Keratinocyte (primary cell): Measurements from ENCODE around the gene DNAJB13. TPM values are rescaled to one million over a fixed set of nuclear protein-coding genes. Genes with fewer than 3 reads are reported as not detected.
"Not testable (repeated sequence)": the region's sequence is repeated elsewhere in the genome, so short reads cannot be mapped to it uniquely, and the experiment has no call there.

Experiments used
- DNase-seq: peaks from one replicate; pipeline ENCODE4 v3.0.0-alpha.2; 2011; ENCODE audit warnings: low read depth, missing footprints, low spot score
- FAIRE-seq: peaks from 2 replicates; lab custom pipeline; 2011; peaks lifted over from hg19 to GRCh38; lab: Jason Lieb, UNC
- H2AFZ ChIP-seq: 2 replicates; pipeline ENCODE4 v1.6.0; 2012; ENCODE audit warnings: low read length, control low read depth, inconsistent platforms; ENCODE audit not compliant: control insufficient read depth
- H3K27ac ChIP-seq: 2 replicates; pipeline ENCODE4 v1.5.1; 2011; ENCODE audit warnings: low read length; ENCODE audit not compliant: control insufficient read depth, insufficient read depth
- H3K27me3 ChIP-seq: 3 replicates; pipeline ENCODE4 v1.6.0; 2011; ENCODE audit warnings: low read length; ENCODE audit not compliant: control insufficient read depth, insufficient read depth; ENCODE audit errors: extremely low read depth
- H3K36me3 ChIP-seq, 2 experiments: 2 replicates in 1 of 2; 3 replicates in 1 of 2; pipeline ENCODE4 v1.5.1; 2011; ENCODE audit warnings: low read length in 2 of 2, mild to moderate bottlenecking in 1 of 2; ENCODE audit not compliant: control insufficient read depth in 2 of 2, insufficient read depth in 2 of 2; ENCODE audit errors: extremely low read depth in 1 of 2
- H3K4me1 ChIP-seq: 3 replicates; pipeline ENCODE4 v1.5.1; 2011; ENCODE audit warnings: low read length; ENCODE audit not compliant: control insufficient read depth, insufficient read depth; ENCODE audit errors: extremely low read depth
- H3K4me2 ChIP-seq: 3 replicates; pipeline ENCODE4 v1.6.0; 2011; ENCODE audit warnings: low read depth, low read length; ENCODE audit not compliant: control insufficient read depth, insufficient read depth; ENCODE audit errors: extremely low read depth
- H3K4me3 ChIP-seq, 3 experiments: fragments of 200-600 bp in 1 of 3; sonication (generic) in 1 of 3; 2 replicates in 2 of 3; 3 replicates in 1 of 3; pipeline ENCODE4 v1.5.1; 2011 to 2016; ENCODE audit warnings: low read length in 3 of 3, mild to moderate bottlenecking in 3 of 3, control low read depth in 2 of 3, inconsistent platforms in 1 of 3, low read depth in 1 of 3, mixed read lengths in 1 of 3, mixed run types in 1 of 3, moderate library complexity in 1 of 3; ENCODE audit not compliant: control insufficient read depth in 2 of 3, insufficient read depth in 2 of 3; ENCODE audit errors: extremely low read depth in 1 of 3
- H3K79me2 ChIP-seq: 2 replicates; pipeline ENCODE4 v1.6.0; 2012; ENCODE audit warnings: low read length; ENCODE audit not compliant: control insufficient read depth, insufficient read depth
- H3K9ac ChIP-seq: 3 replicates; pipeline ENCODE4 v1.6.0; 2011; ENCODE audit warnings: low read length; ENCODE audit not compliant: control insufficient read depth, insufficient read depth; ENCODE audit errors: extremely low read depth
- H3K9me1 ChIP-seq: 3 replicates; pipeline ENCODE4 v1.6.0; 2011; ENCODE audit warnings: low read length; ENCODE audit not compliant: control insufficient read depth, insufficient read depth; ENCODE audit errors: extremely low read depth
- H3K9me3 ChIP-seq: 2 replicates; pipeline ENCODE4 v1.5.1; 2012; ENCODE audit warnings: low read depth, low read length; ENCODE audit not compliant: control insufficient read depth
- H4K20me1 ChIP-seq: 3 replicates; pipeline ENCODE4 v1.6.0; 2011; ENCODE audit warnings: low read length; ENCODE audit not compliant: control insufficient read depth, insufficient read depth; ENCODE audit errors: extremely low read depth
- CTCF ChIP-seq, 3 experiments: IDR thresholded peaks in 1 of 3; conservative IDR thresholded peaks in 1 of 3; optimal IDR thresholded peaks in 1 of 3; 2 replicates in 2 of 3; 3 replicates in 1 of 3; pipeline versions ENCODE3 to v1.5.1; 2011; ENCODE audit warnings: low read length in 3 of 3, mild to moderate bottlenecking in 3 of 3, moderate library complexity in 2 of 3, control low read depth in 1 of 3, inconsistent platforms in 1 of 3; ENCODE audit not compliant: insufficient read depth in 2 of 3; ENCODE audit errors: extremely low read depth in 1 of 3
- EZH2 ChIP-seq: IDR thresholded peaks from one replicate; pipeline ENCODE4 v1.6.1; 2012; ENCODE audit warnings: inconsistent platforms, mild to moderate bottlenecking, low read length, moderate library complexity
- dilution Hi-C: fragments of 300-500 bp; cut with MboI; formaldehyde crosslinking; loops from one replicate; pipeline ENCODE4 v1.7.0; 2020; ENCODE audit warnings: low sequenced_read_pairs; ENCODE audit not compliant: extremely low pct_ligation_motif_present
- polyA plus RNA-seq, 5 experiments: library from polyadenylated mRNA; depleted of rRNA in 3 of 5; stranded (reverse) in 3 of 5; stranded (forward) in 1 of 5; unstranded in 1 of 5; fragments of >200 nt; gene quantifications; 1 replicate in 1 of 5; 2 replicates in 3 of 5; 3 replicates in 1 of 5; pipeline versions ENCODE4 v1.2.1 to v1.2.3, GENCODE V29; 2011 to 2012; ENCODE audit warnings: missing spikeins in 2 of 5, low read depth in 1 of 5, low replicate concordance in 1 of 5

The DNAJB13 gene
- polyA plus RNA-seq, 1 donor (not counting 4 experiments of a cell fraction or from before 2014, with no cell fraction given) = 0.09 TPM

GRCh38 chr11:73931951-73932350 lies 18.9 kb upstream of the DNAJB13 start:
- dilution Hi-C loops = no loop called here
- Histone ChIP-seq H3K9ac (no peak overlapping the region), H4K20me1 (no peaks in the 10 kb centered on the region), H3K27me3 (no peaks in the 10 kb centered on the region), H3K4me2 (no peak overlapping the region), H3K27ac (no peak overlapping the region), H3K79me2 (no peaks in the 10 kb centered on the region), H3K4me3 (no peak overlapping the region), H3K9me1 (no peaks in the 10 kb centered on the region), H3K9me3 (no peaks in the 10 kb centered on the region), H2AFZ (no peak overlapping the region), H3K36me3 (peaks cover 6 to 12% of the 10 kb centered on the region in 2 experiments), H3K4me1 (no peaks in the 10 kb centered on the region)
- no peak for TF ChIP-seq CTCF (optimal IDR thresholded peaks at IDR 0.05 in 1 of 3, IDR thresholded peaks at IDR 0.05 in 1 of 3, conservative IDR thresholded peaks at IDR 0.05 in 1 of 3; ENCODE audit: extremely low read depth in 1 of 3, insufficient read depth in 2 of 3, low read length in 3 of 3)
- TF ChIP-seq EZH2 = no peak
- FAIRE-seq = no peak
- no peak for DNase-seq

- DNase-seq = no peak
- Histone ChIP-seq H3K27ac (no peak overlapping the region), H3K36me3 (peaks cover under 1 to 4% of the 10 kb centered on the region in 2 experiments), H3K4me2 (no peak overlapping the region), H3K9ac (no peak overlapping the region), H3K4me1 (no peaks in the 10 kb centered on the region), H2AFZ (no peak overlapping the region), H3K9me3 (no peaks in the 10 kb centered on the region), H3K4me3 (no peak overlapping the region), H3K79me2 (no peaks in the 10 kb centered on the region), H3K9me1 (no peaks in the 10 kb centered on the region), H3K27me3 (no peaks in the 10 kb centered on the region), H4K20me1 (no peaks in the 10 kb centered on the region)
- no peak for FAIRE-seq
- dilution Hi-C loops = no loop called here
- no peak for TF ChIP-seq EZH2
- TF ChIP-seq CTCF (optimal IDR thresholded peaks at IDR 0.05 in 1 of 3, IDR thresholded peaks at IDR 0.05 in 1 of 3, conservative IDR thresholded peaks at IDR 0.05 in 1 of 3; ENCODE audit: extremely low read depth in 1 of 3, insufficient read depth in 2 of 3, low read length in 3 of 3) = no peak
Measured at GRCh38 chr11:73932781-73933180, 18.0 kb upstream of the DNAJB13 start.

- H3K79me2 ChIP-seq, H3K9ac ChIP-seq, H3K27me3 ChIP-seq, H2AFZ ChIP-seq, H3K4me2 ChIP-seq, H3K4me3 ChIP-seq, H4K20me1 ChIP-seq, H3K27ac ChIP-seq, H3K4me1 ChIP-seq, dilution Hi-C loops, DNase-seq, H3K9me1 ChIP-seq, H3K36me3 ChIP-seq, FAIRE-seq: not testable (repeated sequence)
- peaks cover 10% of the 10 kb centered on the region for H3K9me3 ChIP-seq
Measured at GRCh38 chr11:73936047-73936446, 14.8 kb upstream of the DNAJB13 start.
